BLaER1 (cell line): Measurements from ENCODE around the gene MFSD2A.

Experiments
- H3K27ac ChIP-seq: shearing (Covaris generic); formaldehyde crosslinking; 2 replicates; pipeline ENCODE4 v1.8.1; 2022
- H3K27me3 ChIP-seq: shearing (Covaris generic); formaldehyde crosslinking; 2 replicates; pipeline ENCODE4 v1.8.1; 2022
- H3K36me3 ChIP-seq: shearing (Covaris generic); formaldehyde crosslinking; 2 replicates; pipeline ENCODE4 v1.8.1; 2022
- H3K4me1 ChIP-seq: shearing (Covaris generic); formaldehyde crosslinking; 2 replicates; pipeline ENCODE4 v1.8.1; 2022
- H3K4me2 ChIP-seq: shearing (Covaris generic); formaldehyde crosslinking; 2 replicates; pipeline ENCODE4 v1.8.1; 2022
- H3K4me3 ChIP-seq: shearing (Covaris generic); formaldehyde crosslinking; 2 replicates; pipeline ENCODE4 v1.8.1; 2022
- H3K9ac ChIP-seq: shearing (Covaris generic); formaldehyde crosslinking; 2 replicates; pipeline ENCODE4 v1.8.1; 2022
- H3K9me3 ChIP-seq: shearing (Covaris generic); formaldehyde crosslinking; 2 replicates; pipeline ENCODE4 v1.8.1; 2022
- H4K20me1 ChIP-seq: shearing (Covaris generic); formaldehyde crosslinking; 2 replicates; pipeline ENCODE4 v1.8.1; 2022
- Cebpa-rat ChIP-seq: shearing (Covaris generic); IDR thresholded peaks from 2 replicates; pipeline ENCODE4 v1.8.1; 2022

MFSD2A gene

DNA sequence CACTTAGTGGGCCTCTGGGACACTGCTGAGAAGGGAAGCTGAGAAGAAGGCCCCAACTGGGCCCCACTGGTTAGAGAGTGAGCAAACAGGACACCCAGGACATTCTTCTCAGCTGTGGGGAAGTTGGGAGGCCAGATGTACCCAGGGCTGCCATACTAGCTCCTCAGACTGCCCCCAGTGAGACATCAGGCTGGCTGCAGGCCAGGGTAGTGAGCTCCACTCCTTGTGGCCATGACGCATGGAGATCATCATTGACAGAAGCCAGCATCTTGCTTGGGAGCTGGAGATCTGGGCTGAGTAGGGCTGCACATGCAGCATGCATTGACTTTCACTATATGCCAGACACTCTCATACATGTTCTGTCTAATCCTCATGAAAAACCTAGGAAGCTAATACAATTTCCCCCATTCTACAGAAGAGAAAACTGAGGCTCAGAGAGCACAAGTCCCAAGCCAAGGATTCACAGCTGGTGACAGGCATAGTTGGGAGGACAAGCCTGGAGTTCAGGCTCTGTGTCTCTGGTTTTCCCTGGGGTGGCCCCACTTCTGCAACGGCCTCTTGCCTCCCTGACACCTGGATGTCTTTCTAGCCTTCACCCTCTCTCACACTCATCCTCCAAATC lies 29.1 kb upstream of the MFSD2A start:
- H3K36me3 ChIP-seq, result no peaks in the 10 kb centered on the region
- no peak overlapping the region for H3K4me3 ChIP-seq
- no peak overlapping the region for H3K27ac ChIP-seq
- H3K27me3 ChIP-seq, result no peaks in the 10 kb centered on the region
- H3K9me3 ChIP-seq, result no peaks in the 10 kb centered on the region
- H3K4me1 ChIP-seq, result peaks cover 18% of the 10 kb centered on the region
- H3K9ac ChIP-seq, result no peak overlapping the region
- no peak for TF ChIP-seq Cebpa-rat
- peak overlapping the region; percentile 51 for H3K4me2 ChIP-seq
- H4K20me1 ChIP-seq, result no peaks in the 10 kb centered on the region

DNA sequence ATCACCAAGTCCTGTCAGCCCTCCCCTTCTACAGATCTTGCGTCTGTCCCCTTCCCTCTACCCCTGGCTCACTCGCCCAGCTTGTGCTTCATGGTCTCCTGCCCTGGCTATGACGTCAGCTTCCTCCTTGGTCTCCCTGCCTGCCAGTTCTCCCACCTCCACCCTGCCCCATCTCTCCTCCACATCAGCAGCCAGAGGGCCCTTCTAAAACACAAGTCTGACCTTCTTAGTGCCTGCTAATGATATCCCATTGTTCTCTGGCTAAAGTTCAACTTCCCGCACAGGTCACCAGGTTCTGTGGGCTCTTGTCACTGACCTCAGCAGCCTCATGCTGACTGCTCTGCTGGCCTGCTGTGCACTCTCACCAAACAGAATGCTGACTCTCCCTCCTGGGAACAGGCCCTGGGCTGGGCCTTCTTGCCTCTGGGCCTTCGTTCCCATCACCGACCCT lies 28.6 kb upstream of the MFSD2A start:
- Histone ChIP-seq H3K4me3 (no peak overlapping the region), H3K9ac (0 out of 2 replicates have a peak overlapping the region, but pooled peaks have one; percentile 43), H3K4me1 (peaks cover 18% of the 10 kb centered on the region), H3K9me3 (no peaks in the 10 kb centered on the region), H3K27me3 (no peaks in the 10 kb centered on the region), H3K36me3 (no peaks in the 10 kb centered on the region), H3K27ac (peak overlapping the region; percentile 60), H3K4me2 (peak overlapping the region; percentile 51), H4K20me1 (no peaks in the 10 kb centered on the region)
- TF ChIP-seq Cebpa-rat, result no peak

- H3K9ac ChIP-seq, result 0 out of 2 replicates have a peak overlapping the region, but pooled peaks have one; percentile 43
- H3K9me3 ChIP-seq, result no peaks in the 10 kb centered on the region
- no peaks in the 10 kb centered on the region for H3K36me3 ChIP-seq
- no peak for TF ChIP-seq Cebpa-rat
- H3K4me2 ChIP-seq, result peak overlapping the region; percentile 51
- no peaks in the 10 kb centered on the region for H3K27me3 ChIP-seq
- H4K20me1 ChIP-seq, result no peaks in the 10 kb centered on the region
- H3K27ac ChIP-seq, result peak overlapping the region; percentile 60
- H3K4me1 ChIP-seq, result peaks cover 18% of the 10 kb centered on the region
- no peak overlapping the region for H3K4me3 ChIP-seq
Observed at GRCh38 chr1:39926820-39927219, 28.1 kb upstream of the MFSD2A start.

DNA sequence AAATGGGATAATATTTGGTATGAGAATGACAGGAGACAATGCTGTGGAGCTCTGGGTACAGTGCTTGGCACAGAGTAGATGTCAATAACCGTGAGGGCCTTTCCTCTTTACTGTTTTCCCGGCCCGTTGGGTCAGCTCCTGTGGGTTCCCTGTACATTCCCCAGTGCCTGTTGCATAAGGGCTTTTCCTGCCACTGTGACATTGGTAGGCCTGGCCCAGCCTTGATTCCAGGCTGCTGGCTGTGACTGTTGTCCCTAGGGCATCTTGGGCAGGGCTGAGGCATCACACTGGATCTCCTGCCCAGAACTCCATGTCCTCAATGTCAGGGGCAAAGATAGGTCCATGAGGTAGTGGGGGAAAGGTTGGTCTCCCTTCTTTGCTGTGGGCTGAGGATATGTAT lies 27.4 kb upstream of the MFSD2A start:
- Histone ChIP-seq H3K4me3 (no peak overlapping the region), H3K9ac (no peak overlapping the region), H4K20me1 (no peaks in the 10 kb centered on the region), H3K27ac (no peak overlapping the region), H3K4me2 (no peak overlapping the region), H3K9me3 (no peaks in the 10 kb centered on the region), H3K27me3 (no peaks in the 10 kb centered on the region), H3K4me1 (peaks cover 18% of the 10 kb centered on the region), H3K36me3 (no peaks in the 10 kb centered on the region)
- no peak for TF ChIP-seq Cebpa-rat

DNA sequence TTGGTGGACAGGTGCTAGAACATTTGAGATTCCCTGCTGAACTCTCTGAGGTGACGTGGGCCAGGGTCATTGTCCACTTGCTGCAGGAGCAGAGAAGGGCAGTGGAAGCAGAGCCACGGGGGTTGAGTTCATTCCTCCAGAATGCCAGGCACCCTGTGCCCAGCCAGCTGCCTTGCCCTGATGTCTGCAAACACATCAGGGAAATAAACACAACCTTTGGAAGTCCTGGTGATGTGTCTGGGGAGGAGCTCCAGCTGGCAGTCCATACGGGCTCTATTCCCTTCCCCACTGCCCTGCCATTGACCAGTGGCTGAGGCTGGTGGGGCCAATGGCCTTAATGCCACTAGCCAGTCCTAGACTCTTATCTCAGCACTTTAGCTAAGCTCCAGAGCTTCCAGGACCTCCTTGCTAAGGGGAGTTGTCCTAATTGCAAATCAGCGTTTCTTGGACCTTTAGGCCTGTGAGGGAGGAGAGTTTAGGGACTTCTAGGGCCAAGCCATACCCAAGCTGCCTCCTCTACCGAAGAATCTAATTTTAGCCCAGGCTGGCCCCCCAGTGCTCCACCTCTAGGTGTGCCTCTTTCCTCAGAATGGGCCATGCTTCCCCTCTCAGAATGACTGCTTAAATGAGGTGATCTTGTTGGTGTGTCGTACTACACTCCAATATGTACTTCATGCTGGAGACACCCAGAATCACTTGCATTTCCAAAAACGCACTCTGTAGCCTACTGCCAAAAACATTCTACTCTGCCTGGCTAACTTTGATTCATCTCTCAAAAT lies 25.9 kb upstream of the MFSD2A start:
- Histone ChIP-seq H3K9ac (no peak overlapping the region), H3K4me3 (no peak overlapping the region), H3K27me3 (no peaks in the 10 kb centered on the region), H3K27ac (no peak overlapping the region), H3K4me1 (peaks cover 18% of the 10 kb centered on the region), H4K20me1 (no peaks in the 10 kb centered on the region), H3K36me3 (no peaks in the 10 kb centered on the region), H3K4me2 (no peak overlapping the region), H3K9me3 (no peaks in the 10 kb centered on the region)
- TF ChIP-seq Cebpa-rat, result no peak

DNA sequence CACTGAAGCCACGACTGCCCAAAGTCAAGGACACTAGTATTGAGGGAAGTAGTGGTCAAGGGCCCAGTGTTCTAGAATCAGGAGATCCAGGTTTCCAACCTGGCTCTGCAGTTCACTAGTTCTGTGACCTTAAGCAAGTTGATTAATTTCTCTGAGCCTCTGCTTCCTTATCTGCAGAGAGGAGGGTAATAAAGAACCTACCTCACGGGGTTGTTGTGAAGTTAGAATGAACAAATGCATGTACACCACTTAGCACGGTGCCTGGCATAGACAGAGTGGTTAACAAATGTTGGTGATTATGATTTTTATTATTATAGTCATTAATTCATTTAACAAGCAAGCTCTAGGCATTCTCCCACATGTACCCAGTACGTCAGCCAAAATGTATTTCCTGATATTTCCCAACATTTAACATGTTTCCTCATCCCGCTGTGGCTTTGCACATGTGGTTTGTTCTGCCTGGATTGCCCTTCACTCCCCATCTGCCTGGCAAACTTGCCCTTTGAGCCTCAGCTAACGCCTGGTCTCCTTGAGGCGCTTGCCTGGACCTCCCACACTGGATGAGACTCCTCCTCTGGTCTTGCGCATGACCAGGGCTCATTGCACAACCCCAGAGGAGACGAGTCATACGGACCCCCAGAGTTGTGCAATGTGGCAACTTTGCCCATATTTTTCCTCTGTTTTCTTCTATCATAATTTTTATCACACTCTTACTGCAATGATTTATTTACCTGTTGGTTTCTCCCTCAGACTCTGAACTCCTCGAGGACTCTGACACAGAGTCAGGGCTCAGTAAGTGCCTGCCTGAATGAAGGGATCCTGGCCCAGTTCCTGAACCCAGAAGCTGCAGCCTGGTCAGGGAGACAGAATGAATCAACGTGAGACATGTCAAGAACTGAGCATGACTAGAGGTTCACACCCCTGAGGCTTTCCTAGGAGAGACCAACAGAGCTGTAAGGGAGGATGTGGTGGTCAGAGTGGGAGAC lies 20.7 kb upstream of the MFSD2A start:
- Histone ChIP-seq H3K9ac (no peak overlapping the region), H4K20me1 (no peaks in the 10 kb centered on the region), H3K27ac (no peak overlapping the region), H3K4me1 (no peaks in the 10 kb centered on the region), H3K4me2 (no peak overlapping the region), H3K4me3 (no peak overlapping the region), H3K27me3 (no peaks in the 10 kb centered on the region), H3K36me3 (no peaks in the 10 kb centered on the region), H3K9me3 (no peaks in the 10 kb centered on the region)
- no peak for TF ChIP-seq Cebpa-rat

- H3K9ac ChIP-seq, result no peak overlapping the region
- no peaks in the 10 kb centered on the region for H3K36me3 ChIP-seq
- no peak for TF ChIP-seq Cebpa-rat
- H3K4me1 ChIP-seq, result peaks cover 8% of the 10 kb centered on the region
- no peaks in the 10 kb centered on the region for H3K9me3 ChIP-seq
- no peaks in the 10 kb centered on the region for H3K27me3 ChIP-seq
- no peaks in the 10 kb centered on the region for H4K20me1 ChIP-seq
- H3K4me2 ChIP-seq, result no peak overlapping the region
- no peak overlapping the region for H3K27ac ChIP-seq
- H3K4me3 ChIP-seq, result no peak overlapping the region
Observed at GRCh38 chr1:39936724-39937491, 18.0 kb upstream of the MFSD2A start.

DNA sequence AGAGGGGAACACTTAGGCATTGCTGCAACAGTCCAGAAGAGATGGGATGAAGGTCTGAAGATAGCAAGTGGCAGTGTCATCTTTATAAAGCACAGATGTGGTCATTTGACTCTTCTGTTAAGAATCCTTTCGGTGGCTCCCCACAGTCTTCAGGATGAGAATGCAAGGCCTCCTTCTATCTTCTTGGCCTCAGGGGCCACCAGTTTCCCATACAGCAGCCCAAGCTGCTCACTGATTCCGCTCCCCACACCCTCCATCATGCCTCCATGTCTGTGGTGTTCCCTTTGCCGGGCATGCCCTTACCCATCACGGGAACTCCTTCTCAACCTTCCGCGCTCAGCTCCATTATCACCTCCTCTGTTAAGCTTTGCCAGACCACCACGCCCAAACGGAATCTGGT lies 16.1 kb upstream of the MFSD2A start:
- H4K20me1 ChIP-seq, result no peaks in the 10 kb centered on the region
- TF ChIP-seq Cebpa-rat, result no peak
- H3K9ac ChIP-seq, result no peak overlapping the region
- H3K4me2 ChIP-seq, result no peak overlapping the region
- no peaks in the 10 kb centered on the region for H3K9me3 ChIP-seq
- H3K4me3 ChIP-seq, result no peak overlapping the region
- H3K36me3 ChIP-seq, result no peaks in the 10 kb centered on the region
- H3K4me1 ChIP-seq, result peaks cover 8% of the 10 kb centered on the region
- no peak overlapping the region for H3K27ac ChIP-seq
- no peaks in the 10 kb centered on the region for H3K27me3 ChIP-seq

GRCh38 chr1:39940253-39940652 lies 14.7 kb upstream of the MFSD2A start:
- no peaks in the 10 kb centered on the region for H3K9me3 ChIP-seq
- no peak overlapping the region for H3K27ac ChIP-seq
- no peak overlapping the region for H3K4me3 ChIP-seq
- no peak for TF ChIP-seq Cebpa-rat
- H3K9ac ChIP-seq, result no peak overlapping the region
- peaks cover 8% of the 10 kb centered on the region for H3K4me1 ChIP-seq
- H3K36me3 ChIP-seq, result no peaks in the 10 kb centered on the region
- H4K20me1 ChIP-seq, result no peaks in the 10 kb centered on the region
- H3K4me2 ChIP-seq, result no peak overlapping the region
- H3K27me3 ChIP-seq, result no peaks in the 10 kb centered on the region
